ENCODE data around the gene ABCB6. TPM values are rescaled to one million over a fixed set of nuclear protein-coding genes. Genes with fewer than 3 reads are reported as not detected.
A peak's percentile ranks its signal among the peaks of the same experiment; 100 is the strongest.

The ABCB6 gene
- total RNA-seq, 1 donor from 2014 or later = 27.5 TPM

- peaks cover 19% of the 10 kb centered on the region for H3K27me3 Mint-ChIP-seq (ENCODE audit: unreplicated experiment)
- H3K36me3 Mint-ChIP-seq (ENCODE audit: unreplicated experiment) = no peaks in the 10 kb centered on the region
- TF ChIP-seq, protein P1, sequence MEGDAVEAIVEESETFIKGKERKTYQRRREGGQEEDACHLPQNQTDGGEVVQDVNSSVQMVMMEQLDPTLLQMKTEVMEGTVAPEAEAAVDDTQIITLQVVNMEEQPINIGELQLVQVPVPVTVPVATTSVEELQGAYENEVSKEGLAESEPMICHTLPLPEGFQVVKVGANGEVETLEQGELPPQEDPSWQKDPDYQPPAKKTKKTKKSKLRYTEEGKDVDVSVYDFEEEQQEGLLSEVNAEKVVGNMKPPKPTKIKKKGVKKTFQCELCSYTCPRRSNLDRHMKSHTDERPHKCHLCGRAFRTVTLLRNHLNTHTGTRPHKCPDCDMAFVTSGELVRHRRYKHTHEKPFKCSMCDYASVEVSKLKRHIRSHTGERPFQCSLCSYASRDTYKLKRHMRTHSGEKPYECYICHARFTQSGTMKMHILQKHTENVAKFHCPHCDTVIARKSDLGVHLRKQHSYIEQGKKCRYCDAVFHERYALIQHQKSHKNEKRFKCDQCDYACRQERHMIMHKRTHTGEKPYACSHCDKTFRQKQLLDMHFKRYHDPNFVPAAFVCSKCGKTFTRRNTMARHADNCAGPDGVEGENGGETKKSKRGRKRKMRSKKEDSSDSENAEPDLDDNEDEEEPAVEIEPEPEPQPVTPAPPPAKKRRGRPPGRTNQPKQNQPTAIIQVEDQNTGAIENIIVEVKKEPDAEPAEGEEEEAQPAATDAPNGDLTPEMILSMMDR (IDR thresholded peaks at IDR 0.05) = no peak
- DNase-seq (ENCODE audit: extremely low spot score, unreplicated experiment) = no peak
- H3K9me3 Mint-ChIP-seq (ENCODE audit: unreplicated experiment) = no peaks in the 10 kb centered on the region
- no peak overlapping the region for H3K27ac Mint-ChIP-seq (ENCODE audit: unreplicated experiment)
- peak overlapping the region; percentile 67 for H3K4me3 Mint-ChIP-seq (ENCODE audit: unreplicated experiment)
- H3K4me1 Mint-ChIP-seq (ENCODE audit: unreplicated experiment) = peaks cover 57% of the 10 kb centered on the region
Observed at GRCh38 chr2:219252570-219252899, 33.8 kb upstream of the ABCB6 start.

DNA sequence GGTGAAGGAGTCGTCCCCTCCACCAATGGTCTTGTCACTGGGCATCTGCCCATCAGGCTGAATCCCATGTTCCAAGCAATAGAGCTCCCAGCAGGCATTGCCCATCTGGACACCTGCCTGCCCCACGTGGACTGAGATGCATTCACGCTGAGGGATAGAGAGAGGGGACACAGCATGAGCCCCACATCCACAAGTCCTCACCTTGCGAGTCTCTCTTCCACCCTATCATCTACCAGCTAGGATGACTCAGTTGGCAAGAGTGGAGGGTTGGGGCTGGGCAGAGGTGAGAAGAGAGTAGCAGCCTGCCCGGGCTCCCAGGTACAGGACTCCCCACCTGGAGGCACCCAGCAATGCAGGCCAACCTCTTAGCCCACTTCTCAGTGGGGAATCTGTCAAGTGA is 33.3 kb upstream of the ABCB6 start:
- DNase-seq (ENCODE audit: extremely low spot score, unreplicated experiment) = no peak
- Mint-ChIP-seq H3K27me3 (ENCODE audit: unreplicated experiment) (peaks cover 19% of the 10 kb centered on the region), H3K36me3 (ENCODE audit: unreplicated experiment) (no peaks in the 10 kb centered on the region), H3K9me3 (ENCODE audit: unreplicated experiment) (no peaks in the 10 kb centered on the region), H3K4me3 (ENCODE audit: unreplicated experiment) (no peak overlapping the region), H3K4me1 (ENCODE audit: unreplicated experiment) (peaks cover 57% of the 10 kb centered on the region), H3K27ac (ENCODE audit: unreplicated experiment) (peak overlapping the region; percentile 67)
- TF ChIP-seq, protein P1 (IDR thresholded peaks at IDR 0.05) = no peak

GRCh38 chr2:219251656-219252055 is 32.9 kb upstream of the ABCB6 start:
- peaks cover 57% of the 10 kb centered on the region for H3K4me1 Mint-ChIP-seq (ENCODE audit: unreplicated experiment)
- TF ChIP-seq, protein P1 (IDR thresholded peaks at IDR 0.05) = no peak
- no peaks in the 10 kb centered on the region for H3K9me3 Mint-ChIP-seq (ENCODE audit: unreplicated experiment)
- peaks cover 19% of the 10 kb centered on the region for H3K27me3 Mint-ChIP-seq (ENCODE audit: unreplicated experiment)
- peak overlapping the region; percentile 67 for H3K27ac Mint-ChIP-seq (ENCODE audit: unreplicated experiment)
- DNase-seq (ENCODE audit: extremely low spot score, unreplicated experiment) = no peak
- no peaks in the 10 kb centered on the region for H3K36me3 Mint-ChIP-seq (ENCODE audit: unreplicated experiment)
- H3K4me3 Mint-ChIP-seq (ENCODE audit: unreplicated experiment) = no peak overlapping the region

DNA sequence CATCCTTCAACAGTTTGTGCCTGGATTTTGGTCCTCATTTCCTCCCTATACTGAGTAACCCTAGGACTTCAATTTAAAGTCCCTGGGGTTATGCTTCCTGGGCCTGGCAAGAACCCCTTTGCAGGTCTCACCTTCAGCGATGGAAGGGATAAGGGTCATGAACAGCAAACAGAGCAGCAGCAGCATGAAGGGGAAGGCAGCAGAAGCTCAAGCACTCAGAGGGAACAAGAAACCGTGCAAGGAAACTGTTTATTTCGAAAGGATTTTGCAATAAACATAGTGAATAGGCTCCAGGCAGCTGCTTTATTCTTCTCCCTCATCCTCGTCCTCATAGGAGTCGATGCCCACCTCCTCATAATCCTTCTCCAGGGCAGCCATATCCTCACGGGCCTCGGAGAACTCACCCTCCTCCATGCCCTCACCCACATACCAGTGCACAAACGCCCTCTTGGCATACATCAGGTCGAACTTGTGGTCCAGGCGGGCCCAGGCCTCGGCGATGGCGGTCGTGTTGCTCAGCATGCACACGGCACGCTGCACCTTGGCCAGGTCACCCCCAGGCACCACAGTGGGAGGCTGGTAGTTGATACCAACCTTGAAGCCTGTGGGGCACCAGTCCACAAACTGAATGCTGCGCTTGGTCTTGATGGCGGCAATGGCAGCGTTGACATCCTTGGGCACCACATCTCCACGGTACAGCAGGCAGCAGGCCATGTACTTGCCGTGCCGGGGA is 31.5 kb upstream of the ABCB6 start:
- Mint-ChIP-seq H3K4me3 (ENCODE audit: unreplicated experiment) (no peak overlapping the region), H3K9me3 (ENCODE audit: unreplicated experiment) (no peaks in the 10 kb centered on the region), H3K4me1 (ENCODE audit: unreplicated experiment) (peaks cover 62% of the 10 kb centered on the region), H3K36me3 (ENCODE audit: unreplicated experiment) (no peaks in the 10 kb centered on the region), H3K27ac (ENCODE audit: unreplicated experiment) (peak overlapping the region; percentile 94), H3K27me3 (ENCODE audit: unreplicated experiment) (peaks cover 9% of the 10 kb centered on the region)
- TF ChIP-seq, protein P1 (IDR thresholded peaks at IDR 0.05) = no peak
- DNase-seq (ENCODE audit: extremely low spot score, unreplicated experiment) = no peak

GRCh38 chr2:219249203-219249980 is 30.6 kb upstream of the ABCB6 start:
- TF ChIP-seq, protein P1 (IDR thresholded peaks at IDR 0.05) = no peak
- Mint-ChIP-seq H3K27ac (ENCODE audit: unreplicated experiment) (peak overlapping the region; percentile 94), H3K4me1 (ENCODE audit: unreplicated experiment) (peaks cover 62% of the 10 kb centered on the region), H3K36me3 (ENCODE audit: unreplicated experiment) (no peaks in the 10 kb centered on the region), H3K27me3 (ENCODE audit: unreplicated experiment) (peaks cover 3% of the 10 kb centered on the region), H3K9me3 (ENCODE audit: unreplicated experiment) (no peaks in the 10 kb centered on the region), H3K4me3 (ENCODE audit: unreplicated experiment) (peak overlapping the region; percentile 7)
- DNase-seq (ENCODE audit: extremely low spot score, unreplicated experiment) = no peak

Data from osteocyte (in vitro differentiated cells).